ENCODE data around the gene SLC1A2.

SLC1A2 gene

DNA sequence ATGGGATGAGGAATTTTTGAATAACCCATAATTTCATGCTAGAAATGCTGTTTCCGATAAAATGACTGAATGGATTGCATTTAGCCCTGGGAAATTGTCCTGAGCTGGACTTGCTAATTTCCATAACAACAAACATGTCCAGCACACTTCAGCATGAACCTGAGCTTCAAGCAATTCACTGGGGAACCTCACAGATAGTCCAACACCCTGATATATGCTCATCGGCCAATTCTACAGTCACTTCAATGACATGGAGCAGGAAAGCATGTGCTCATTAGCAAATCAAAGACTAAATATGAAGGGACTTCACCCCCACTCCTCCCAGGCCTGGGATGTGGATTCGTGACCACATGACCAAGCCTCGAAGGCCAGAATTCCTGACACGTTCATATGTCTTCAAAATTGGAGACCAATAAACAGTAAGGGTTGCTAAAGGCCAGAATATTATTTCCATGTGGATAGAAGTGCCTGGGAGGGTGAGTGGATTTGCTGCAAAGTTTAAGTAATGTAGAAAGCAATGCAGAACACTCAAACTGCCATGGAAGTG lies 131.9 kb downstream of the SLC1A2 start:
- H3K4me1 ChIP-seq (ENCODE audit: insufficient read depth, low read length) = no peaks in the 10 kb centered on the region
- H3K27me3 ChIP-seq (ENCODE audit: insufficient read depth, low read length) = no peaks in the 10 kb centered on the region

GRCh38 chr11:35286126-35286525 lies 133.2 kb downstream of the SLC1A2 start:
- Histone ChIP-seq H3K4me1 (ENCODE audit: insufficient read depth, low read length) (no peaks in the 10 kb centered on the region), H3K9me3 (ENCODE audit: insufficient read depth, low read depth, low read length) (no peaks in the 10 kb centered on the region), H3K9ac (ENCODE audit: low read depth, low read length) (no peak overlapping the region), H3K27me3 (ENCODE audit: insufficient read depth, low read length) (no peaks in the 10 kb centered on the region), H3K27ac (ENCODE audit: low read length) (no peak overlapping the region), H3K36me3 (ENCODE audit: insufficient read depth, low read depth, low read length) (no peaks in the 10 kb centered on the region), H3K4me3 (ENCODE audit: low read length) (no peak overlapping the region)

More for the DNA sequence above, 131.9 kb downstream of the SLC1A2 start:
- Histone ChIP-seq H3K9me3 (ENCODE audit: insufficient read depth, low read depth, low read length) (no peaks in the 10 kb centered on the region), H3K4me3 (ENCODE audit: low read length) (no peak overlapping the region), H3K9ac (ENCODE audit: low read depth, low read length) (no peak overlapping the region), H3K27ac (ENCODE audit: low read length) (no peak overlapping the region), H3K36me3 (ENCODE audit: insufficient read depth, low read depth, low read length) (no peaks in the 10 kb centered on the region)

- H3K9me3 ChIP-seq (ENCODE audit: insufficient read depth, low read depth, low read length) = no peaks in the 10 kb centered on the region
- no peaks in the 10 kb centered on the region for H3K27me3 ChIP-seq (ENCODE audit: insufficient read depth, low read length)
- H3K4me1 ChIP-seq (ENCODE audit: insufficient read depth, low read length) = no peaks in the 10 kb centered on the region
- H3K27ac ChIP-seq (ENCODE audit: low read length) = no peak overlapping the region
- no peak overlapping the region for H3K4me3 ChIP-seq (ENCODE audit: low read length)
- H3K9ac ChIP-seq (ENCODE audit: low read depth, low read length) = no peak overlapping the region
- H3K36me3 ChIP-seq (ENCODE audit: insufficient read depth, low read depth, low read length) = no peaks in the 10 kb centered on the region
These were observed 133.9 kb downstream of the SLC1A2 start for GRCh38 chr11:35285471-35285870.

DNA sequence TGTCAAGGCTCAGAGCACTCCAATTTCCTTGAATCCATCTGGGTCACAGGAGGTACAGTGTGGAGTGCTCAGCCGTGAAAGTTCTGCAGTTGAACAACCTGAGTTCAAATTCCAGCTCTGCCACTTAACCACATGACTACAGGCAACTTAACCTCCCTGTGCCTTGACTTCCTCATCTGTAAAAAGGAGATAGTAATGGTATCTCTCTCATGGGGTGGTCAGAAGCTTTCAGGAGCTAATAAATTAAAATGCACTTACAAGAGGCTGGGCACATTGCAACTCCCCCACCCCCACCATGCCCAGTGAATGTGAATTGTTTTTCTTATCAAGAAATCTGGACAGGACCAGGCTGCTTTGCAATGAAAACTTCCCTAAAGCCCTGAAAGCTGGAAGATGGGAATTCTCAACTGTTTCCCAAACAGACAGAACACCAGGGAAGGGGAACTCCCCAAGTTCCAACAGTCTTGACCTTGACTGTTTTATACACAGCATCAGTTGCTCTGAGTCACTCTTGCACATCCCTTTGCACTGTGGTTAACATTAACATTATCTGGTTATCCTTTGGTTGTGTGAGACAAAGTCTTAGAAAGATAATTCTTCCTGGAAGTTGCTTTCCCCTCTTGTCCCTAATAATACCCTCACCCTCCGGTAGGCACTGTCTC lies 137.0 kb downstream of the SLC1A2 start:
- Histone ChIP-seq H3K27ac (ENCODE audit: low read length) (no peak overlapping the region), H3K9me3 (ENCODE audit: insufficient read depth, low read depth, low read length) (no peaks in the 10 kb centered on the region), H3K4me1 (ENCODE audit: insufficient read depth, low read length) (no peaks in the 10 kb centered on the region), H3K27me3 (ENCODE audit: insufficient read depth, low read length) (no peaks in the 10 kb centered on the region), H3K36me3 (ENCODE audit: insufficient read depth, low read depth, low read length) (no peaks in the 10 kb centered on the region), H3K9ac (ENCODE audit: low read depth, low read length) (no peak overlapping the region), H3K4me3 (ENCODE audit: low read length) (no peak overlapping the region)

- Histone ChIP-seq H3K27ac (ENCODE audit: low read length) (no peak overlapping the region), H3K9me3 (ENCODE audit: insufficient read depth, low read depth, low read length) (no peaks in the 10 kb centered on the region)
These were observed 138.1 kb downstream of the SLC1A2 start for GRCh38 chr11:35281169-35281688.

DNA sequence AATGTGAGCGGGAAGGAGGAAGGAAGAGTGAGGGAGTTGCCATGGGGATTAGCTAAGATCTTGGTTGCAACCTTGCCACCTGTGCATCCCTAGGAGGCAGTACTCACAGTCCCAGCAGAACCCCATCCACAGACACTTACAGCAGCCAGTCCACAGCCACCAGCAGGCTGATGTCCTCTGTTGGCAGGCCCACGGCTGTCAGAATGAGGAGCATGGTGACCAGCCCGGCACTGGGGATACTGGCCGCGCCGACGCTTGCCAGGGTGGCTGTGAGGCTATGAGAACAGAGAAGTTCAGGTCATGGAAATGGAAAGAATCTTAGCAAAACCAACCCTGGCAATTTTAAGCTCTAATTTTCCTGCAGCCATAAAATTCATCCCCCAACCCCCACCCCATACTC lies 138.6 kb downstream of the SLC1A2 start:
- Histone ChIP-seq H3K27me3 (ENCODE audit: insufficient read depth, low read length) (no peaks in the 10 kb centered on the region), H3K9me3 (ENCODE audit: insufficient read depth, low read depth, low read length) (no peaks in the 10 kb centered on the region), H3K4me3 (ENCODE audit: low read length) (no peak overlapping the region), H3K4me1 (ENCODE audit: insufficient read depth, low read length) (no peaks in the 10 kb centered on the region), H3K9ac (ENCODE audit: low read depth, low read length) (no peak overlapping the region), H3K27ac (ENCODE audit: low read length) (no peak overlapping the region), H3K36me3 (ENCODE audit: insufficient read depth, low read depth, low read length) (no peaks in the 10 kb centered on the region)

More at GRCh38 chr11:35281169-35281688, 138.1 kb downstream of the SLC1A2 start:
- no peaks in the 10 kb centered on the region for H3K27me3 ChIP-seq (ENCODE audit: insufficient read depth, low read length)
- no peak overlapping the region for H3K4me3 ChIP-seq (ENCODE audit: low read length)
- H3K36me3 ChIP-seq (ENCODE audit: insufficient read depth, low read depth, low read length) = no peaks in the 10 kb centered on the region
- no peak overlapping the region for H3K9ac ChIP-seq (ENCODE audit: low read depth, low read length)
- H3K4me1 ChIP-seq (ENCODE audit: insufficient read depth, low read length) = no peaks in the 10 kb centered on the region

DNA sequence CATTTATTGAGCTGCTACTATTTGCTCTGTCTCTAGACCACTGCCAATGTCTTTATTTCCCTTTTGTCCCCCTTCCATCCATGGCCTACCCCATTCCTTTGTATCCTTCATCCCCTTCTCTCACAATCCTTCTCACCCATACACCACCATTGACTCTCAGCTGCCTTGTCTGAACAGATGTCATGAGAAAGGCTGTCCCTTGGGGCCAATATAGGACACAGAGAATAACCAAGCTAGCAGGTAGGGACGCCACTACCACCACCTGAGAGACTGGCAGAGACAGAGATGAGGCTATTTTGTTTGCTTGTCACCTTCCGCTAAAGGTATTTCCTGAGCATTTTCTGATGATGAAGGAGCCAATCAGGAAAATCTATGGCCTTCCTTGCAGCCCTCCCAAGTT lies 141.5 kb downstream of the SLC1A2 start:
- H3K27me3 ChIP-seq (ENCODE audit: insufficient read depth, low read length) = no peaks in the 10 kb centered on the region
- H3K9ac ChIP-seq (ENCODE audit: low read depth, low read length) = no peak overlapping the region
- H3K4me3 ChIP-seq (ENCODE audit: low read length) = no peak overlapping the region
- no peaks in the 10 kb centered on the region for H3K4me1 ChIP-seq (ENCODE audit: insufficient read depth, low read length)
- H3K9me3 ChIP-seq (ENCODE audit: insufficient read depth, low read depth, low read length) = no peaks in the 10 kb centered on the region
- H3K36me3 ChIP-seq (ENCODE audit: insufficient read depth, low read depth, low read length) = no peaks in the 10 kb centered on the region
- H3K27ac ChIP-seq (ENCODE audit: low read length) = no peak overlapping the region

- Histone ChIP-seq H3K9me3 (ENCODE audit: insufficient read depth, low read depth, low read length) (no peaks in the 10 kb centered on the region), H3K9ac (ENCODE audit: low read depth, low read length) (no peak overlapping the region), H3K4me1 (ENCODE audit: insufficient read depth, low read length) (no peaks in the 10 kb centered on the region), H3K36me3 (ENCODE audit: insufficient read depth, low read depth, low read length) (no peaks in the 10 kb centered on the region), H3K27ac (ENCODE audit: low read length) (no peak overlapping the region), H3K27me3 (ENCODE audit: insufficient read depth, low read length) (no peaks in the 10 kb centered on the region), H3K4me3 (ENCODE audit: low read length) (no peak overlapping the region)
These were observed 142.8 kb downstream of the SLC1A2 start for GRCh38 chr11:35276396-35277145.

DNA sequence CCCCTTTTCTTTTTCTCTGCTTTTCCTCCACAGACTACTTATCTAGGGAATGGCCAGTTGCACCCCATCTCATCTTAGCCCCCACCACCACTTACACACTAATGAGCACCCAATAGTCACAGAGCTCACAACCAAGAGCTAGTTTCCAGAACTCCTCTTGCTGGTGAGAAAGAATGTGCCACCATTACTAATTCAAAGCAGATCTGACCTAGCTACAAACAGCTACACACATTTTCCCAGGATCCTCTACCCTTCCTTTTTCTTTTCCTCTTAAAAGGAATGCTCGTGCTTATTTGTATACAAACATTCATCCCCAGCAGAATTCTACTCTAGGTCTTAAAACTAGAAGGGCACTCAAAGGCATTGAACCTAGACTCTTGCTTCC lies 143.6 kb downstream of the SLC1A2 start:
- Histone ChIP-seq H3K4me1 (ENCODE audit: insufficient read depth, low read length) (no peaks in the 10 kb centered on the region), H3K27me3 (ENCODE audit: insufficient read depth, low read length) (no peaks in the 10 kb centered on the region), H3K9me3 (ENCODE audit: insufficient read depth, low read depth, low read length) (no peaks in the 10 kb centered on the region), H3K36me3 (ENCODE audit: insufficient read depth, low read depth, low read length) (no peaks in the 10 kb centered on the region), H3K9ac (ENCODE audit: low read depth, low read length) (no peak overlapping the region), H3K4me3 (ENCODE audit: low read length) (no peak overlapping the region), H3K27ac (ENCODE audit: low read length) (no peak overlapping the region)

GRCh38 chr11:35274909-35275785 lies 144.2 kb downstream of the SLC1A2 start:
- Histone ChIP-seq H3K4me3 (ENCODE audit: low read length) (no peak overlapping the region), H3K27ac (ENCODE audit: low read length) (no peak overlapping the region), H3K4me1 (ENCODE audit: insufficient read depth, low read length) (no peaks in the 10 kb centered on the region)

DNA sequence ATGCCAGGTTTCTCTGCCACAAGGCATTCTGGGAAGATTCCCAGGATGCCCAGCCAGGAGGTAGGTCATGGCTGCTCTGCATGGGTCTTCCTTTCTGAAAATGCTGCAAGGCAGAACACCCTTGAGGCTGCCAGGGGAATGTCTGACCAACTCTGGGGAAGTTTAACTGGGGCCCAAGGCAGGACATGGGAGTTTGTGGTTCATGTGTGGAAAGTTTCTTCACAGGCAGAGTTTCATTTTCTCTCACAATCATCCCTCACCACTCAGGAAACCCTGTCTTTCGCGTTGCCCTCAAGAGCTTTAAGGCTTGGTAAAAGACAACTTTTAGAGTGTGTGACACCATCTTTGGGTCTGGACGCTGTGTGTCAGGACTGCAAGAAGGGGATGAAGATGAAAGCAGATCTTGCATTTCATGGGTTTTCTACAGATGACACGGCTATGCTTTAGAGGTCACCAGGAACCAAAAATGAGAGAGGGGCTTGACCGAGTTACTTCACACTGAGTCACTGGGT lies 146.9 kb downstream of the SLC1A2 start:
- Histone ChIP-seq H3K9ac (ENCODE audit: low read depth, low read length) (no peak overlapping the region), H3K4me3 (ENCODE audit: low read length) (no peak overlapping the region), H3K36me3 (ENCODE audit: insufficient read depth, low read depth, low read length) (no peaks in the 10 kb centered on the region), H3K4me1 (ENCODE audit: insufficient read depth, low read length) (no peaks in the 10 kb centered on the region), H3K27me3 (ENCODE audit: insufficient read depth, low read length) (no peaks in the 10 kb centered on the region), H3K27ac (ENCODE audit: low read length) (no peak overlapping the region), H3K9me3 (ENCODE audit: insufficient read depth, low read depth, low read length) (no peaks in the 10 kb centered on the region)

More at GRCh38 chr11:35274909-35275785, 144.2 kb downstream of the SLC1A2 start:
- no peaks in the 10 kb centered on the region for H3K9me3 ChIP-seq (ENCODE audit: insufficient read depth, low read depth, low read length)
- H3K9ac ChIP-seq (ENCODE audit: low read depth, low read length) = no peak overlapping the region
- no peaks in the 10 kb centered on the region for H3K27me3 ChIP-seq (ENCODE audit: insufficient read depth, low read length)
- H3K36me3 ChIP-seq (ENCODE audit: insufficient read depth, low read depth, low read length) = no peaks in the 10 kb centered on the region

Data from iPS-20b (cell line).